HFFc6 (cell line): ENCODE results near the gene EME1. TPM values are rescaled to one million over a fixed set of nuclear protein-coding genes. Genes with fewer than 3 reads are reported as not detected.
A peak's percentile ranks its signal among the peaks of the same experiment; 100 is the strongest.
"Not testable (repeated sequence)": the region's sequence is repeated elsewhere in the genome, so short reads cannot be mapped to it uniquely, and the experiment has no call there.

Source experiments
- DNase-seq: peaks from one replicate; pipeline ENCODE4 v3.0.0-alpha.2; 2018
- H3K27ac Mint-ChIP-seq: 2 replicates; pipeline ENCODE4 v1.8.0; 2020; ENCODE audit warnings: mild to moderate bottlenecking, mixed read lengths
- H3K27me3 Mint-ChIP-seq: 2 replicates; pipeline ENCODE4 v1.8.0; 2021; ENCODE audit warnings: mild to moderate bottlenecking, moderate library complexity, mixed read lengths; ENCODE audit not compliant: insufficient read depth
- H3K36me3 Mint-ChIP-seq: 2 replicates; pipeline ENCODE4 v1.8.0; 2021; ENCODE audit warnings: low read depth, mixed read lengths
- H3K4me1 Mint-ChIP-seq: 2 replicates; pipeline ENCODE4 v1.8.0; 2020; ENCODE audit warnings: low read depth, mixed read lengths
- H3K4me3 Mint-ChIP-seq: 2 replicates; pipeline ENCODE4 v1.8.0; 2020; ENCODE audit warnings: mild to moderate bottlenecking, moderate library complexity, mixed read lengths
- H3K9me3 Mint-ChIP-seq: 2 replicates; pipeline ENCODE4 v1.8.0; 2020; ENCODE audit warnings: mild to moderate bottlenecking, mixed read lengths
- CTCF ChIP-seq: fragments of 200-600 bp; sonication (generic); IDR thresholded peaks from 2 replicates; pipeline ENCODE4 v1.5.0; 2021; ENCODE audit warnings: antibody characterized with exemption, mild to moderate bottlenecking
- total RNA-seq, 6 experiments: library from RNA; stranded (reverse); fragmentation: NEBNext Ultra II Directional; extraction: Animal tissue kit (Norgen Biotek cat#: 25700); gene quantifications; 2 replicates in 1 of 6; 3 replicates in 5 of 6; pipeline ENCODE4 v1.2.3, GENCODE V29; 2021

EME1 gene
- total RNA-seq, 6 experiments from 2014 or later, result 3.3 to 7.7 (median 6.5) TPM

- no peak for DNase-seq
- no peaks in the 10 kb centered on the region for H3K9me3 Mint-ChIP-seq
- H3K4me1 Mint-ChIP-seq, result peaks cover 45% of the 10 kb centered on the region
- H3K4me3 Mint-ChIP-seq, result peak overlapping the region; percentile 97
- H3K36me3 Mint-ChIP-seq, result peaks cover 65% of the 10 kb centered on the region
- H3K27ac Mint-ChIP-seq, result 0 out of 2 replicates have a peak overlapping the region, but pooled peaks have one; percentile 6
- no peak for TF ChIP-seq CTCF
- no peaks in the 10 kb centered on the region; the same call in 1 of the 2 replicates for H3K27me3 Mint-ChIP-seq
Observed at GRCh38 chr17:50393700-50394099, 20.7 kb downstream of the EME1 start.

GRCh38 chr17:50394711-50395110 is 21.7 kb downstream of the EME1 start:
- TF ChIP-seq CTCF, result no peak; the same call in 1 of the 2 replicates
- Mint-ChIP-seq H3K9me3 (no peaks in the 10 kb centered on the region), H3K36me3 (peaks cover 56% of the 10 kb centered on the region), H3K27me3 (no peaks in the 10 kb centered on the region; the same call in 1 of the 2 replicates), H3K27ac (peak overlapping the region; percentile 50), H3K4me3 (peak overlapping the region; percentile 97), H3K4me1 (peaks cover 45% of the 10 kb centered on the region)
- DNase-seq, result no peak

- Mint-ChIP-seq H3K27ac (peak overlapping the region; percentile 94), H3K4me1 (peaks cover 41% of the 10 kb centered on the region), H3K9me3 (no peaks in the 10 kb centered on the region), H3K36me3 (peaks cover 45% of the 10 kb centered on the region), H3K27me3 (peaks cover 4% of the 10 kb centered on the region), H3K4me3 (peak overlapping the region; percentile 97)
- peak; percentile 26 for DNase-seq
- no peak for TF ChIP-seq CTCF
Observed at GRCh38 chr17:50396261-50397110, 23.5 kb downstream of the EME1 start.

GRCh38 chr17:50397111-50397918 is 24.3 kb downstream of the EME1 start, which contains the start of gene LRRC59:
TSS of gene LRRC59 (minus strand) at chr17:50397523. CDS start at chr17:50397317, 206 bp downstream.
- DNase-seq, result peak; percentile 68
- Mint-ChIP-seq H3K4me3 (peak within 1 kb of the TSS; percentile 97), H3K4me1 (peaks cover 36% of the 10 kb centered on the region), H3K27ac (peak within 1 kb of the TSS; percentile 94), H3K9me3 (no peaks in the 10 kb centered on the region), H3K36me3 (peaks cover 40% of the 10 kb centered on the region), H3K27me3 (peaks cover 4% of the 10 kb centered on the region)
- TF ChIP-seq CTCF, result peak; percentile 99

GRCh38 chr17:50397919-50398285 is 24.9 kb downstream of the EME1 start:
- DNase-seq, result no peak
- H3K36me3 Mint-ChIP-seq, result peaks cover 37% of the 10 kb centered on the region
- no peak for TF ChIP-seq CTCF

GRCh38 chr17:50398672-50399071 is 25.6 kb downstream of the EME1 start:
- not testable (repeated sequence) for H3K4me3 Mint-ChIP-seq, H3K27me3 Mint-ChIP-seq

More at GRCh38 chr17:50397919-50398285, 24.9 kb downstream of the EME1 start:
- Mint-ChIP-seq H3K4me1 (peaks cover 32% of the 10 kb centered on the region), H3K27me3 (peaks cover 4% of the 10 kb centered on the region), H3K4me3 (peak overlapping the region; percentile 97), H3K9me3 (no peaks in the 10 kb centered on the region), H3K27ac (peak overlapping the region; percentile 94)

GRCh38 chr17:50399591-50399990 is 26.6 kb downstream of the EME1 start:
- H3K9me3 Mint-ChIP-seq, DNase-seq, H3K4me3 Mint-ChIP-seq, H3K27me3 Mint-ChIP-seq, H3K27ac Mint-ChIP-seq: not testable (repeated sequence)
- Mint-ChIP-seq H3K4me1 (peaks cover 15% of the 10 kb centered on the region), H3K36me3 (peaks cover 22% of the 10 kb centered on the region)

More at GRCh38 chr17:50398672-50399071, 25.6 kb downstream of the EME1 start:
- not testable (repeated sequence) for DNase-seq, H3K27ac Mint-ChIP-seq, H3K9me3 Mint-ChIP-seq
- Mint-ChIP-seq H3K36me3 (peaks cover 30% of the 10 kb centered on the region), H3K4me1 (peaks cover 24% of the 10 kb centered on the region)

GRCh38 chr17:50405351-50405750 is 32.3 kb downstream of the EME1 start:
- H3K27ac Mint-ChIP-seq, H3K4me1 Mint-ChIP-seq, DNase-seq, H3K4me3 Mint-ChIP-seq, H3K9me3 Mint-ChIP-seq, H3K36me3 Mint-ChIP-seq: not testable (repeated sequence)
- H3K27me3 Mint-ChIP-seq, result peaks cover 29% of the 10 kb centered on the region
